COLO829 (cell line): Measurements from ENCODE around the gene NGDN.
A peak's percentile ranks its signal among the peaks of the same experiment; 100 is the strongest.
"Not testable (repeated sequence)": the region's sequence is repeated elsewhere in the genome, so short reads cannot be mapped to it uniquely, and the experiment has no call there.

Source experiments
- DNase-seq: peaks from one replicate; pipeline ENCODE4 v3.0.0; 2012; ENCODE audit warnings: low spot score

Gene NGDN

DNA sequence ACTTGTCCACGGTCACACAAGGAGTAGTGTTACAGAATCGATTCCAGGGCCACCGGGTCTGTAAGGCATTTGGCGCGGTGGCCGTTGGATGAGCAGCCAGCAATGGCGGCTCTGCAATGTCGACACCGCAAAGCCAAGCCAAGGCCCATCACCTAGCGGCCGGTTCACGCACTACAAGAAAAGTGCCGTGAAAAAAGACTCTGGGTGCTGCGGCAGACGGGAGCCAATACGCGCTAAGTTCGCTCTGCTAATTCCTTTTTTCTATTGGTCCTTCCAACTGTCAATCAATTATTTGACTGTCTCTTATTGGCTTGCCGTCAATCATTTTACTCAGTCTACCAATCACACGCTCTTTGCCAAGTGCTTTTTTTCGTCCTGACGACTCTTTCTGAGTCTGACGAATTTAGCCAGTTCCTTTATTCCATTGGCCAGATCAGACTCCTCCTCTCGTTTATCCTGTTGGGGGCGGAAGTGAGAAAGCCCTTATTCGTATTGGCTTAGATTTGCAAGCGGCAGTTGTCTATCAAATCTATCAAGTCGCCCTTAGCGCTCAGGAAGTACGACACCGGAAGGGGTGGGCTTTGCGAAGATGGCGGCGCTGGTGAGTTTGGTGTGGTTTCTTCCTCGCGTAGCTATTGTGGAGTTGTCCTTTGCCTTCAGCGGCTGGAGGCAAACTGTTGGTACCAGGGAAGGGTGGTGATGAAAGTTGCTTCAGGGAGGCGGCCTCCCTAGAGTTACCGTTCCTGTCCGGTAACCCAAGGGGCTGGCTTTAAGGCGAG is at the start of gene NGDN:
NGDN (plus strand) TSS at position 577 of the 779 bp plus-strand sequence; CDS start at position 590, 13 bp downstream.
- DNase-seq: peak; percentile 99

DNA sequence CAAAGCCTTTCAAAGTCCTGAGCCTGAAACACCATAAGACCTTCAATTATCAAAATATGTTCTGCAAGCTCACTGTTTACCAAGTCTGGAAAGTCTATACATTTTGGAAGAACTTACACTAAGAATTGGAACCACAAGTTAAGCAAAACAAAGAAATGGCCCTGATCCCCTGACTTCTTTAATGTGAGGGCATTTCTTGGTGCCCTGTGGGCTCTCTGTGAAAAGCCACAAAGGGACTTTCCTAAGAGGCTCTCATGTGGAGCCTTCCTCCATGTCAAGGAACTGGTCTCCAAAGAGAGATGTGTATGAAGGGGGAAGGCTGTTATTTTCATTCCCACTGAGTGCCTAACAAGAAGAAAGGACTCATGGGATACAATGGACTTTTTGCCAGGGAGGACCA is 47.9 kb upstream of the NGDN start:
- no peak for DNase-seq

DNA sequence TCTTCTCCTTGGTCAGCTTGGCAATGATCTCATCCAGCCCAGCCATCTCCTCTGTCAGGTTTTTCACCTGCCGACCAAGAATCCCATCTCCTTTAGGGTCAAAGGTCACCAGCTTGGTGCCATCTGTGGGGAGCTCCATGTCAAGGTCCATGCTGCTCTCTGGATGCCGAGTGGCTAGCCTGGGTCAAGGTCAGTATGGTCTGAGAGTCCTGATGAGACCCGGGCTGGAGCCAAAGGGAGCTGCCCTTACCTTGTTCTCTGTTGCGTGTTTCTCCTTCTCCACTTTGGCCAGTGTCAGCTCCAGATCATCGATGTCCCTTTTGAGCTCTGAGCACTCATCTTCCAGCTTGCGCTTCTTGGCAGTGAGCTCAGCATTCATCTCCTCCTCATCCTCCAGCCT is 45.8 kb upstream of the NGDN start:
- DNase-seq: no peak

- no peak for DNase-seq
Observed at GRCh38 chr14:23425169-23425568, 44.3 kb upstream of the NGDN start.

DNA sequence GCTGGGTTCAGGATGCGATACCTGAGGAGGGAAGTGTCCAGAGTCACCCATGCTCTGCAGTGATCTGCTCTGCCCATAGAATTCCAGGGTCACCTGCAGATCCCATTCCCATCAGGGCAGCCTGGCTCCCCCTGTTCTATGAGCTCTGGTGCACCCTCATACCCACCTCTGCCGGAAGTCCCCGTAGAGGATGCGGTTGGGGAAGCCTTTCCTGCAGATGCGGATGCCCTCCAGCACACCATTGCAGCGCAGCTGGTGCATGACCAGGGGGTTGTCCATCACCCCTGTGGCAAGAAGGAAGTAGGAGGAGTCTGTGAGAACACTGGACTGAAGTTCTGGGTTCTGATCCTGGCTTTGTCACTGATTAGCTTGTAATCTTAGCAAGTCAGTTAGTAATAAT is 43.7 kb upstream of the NGDN start:
- not testable (repeated sequence) for DNase-seq

DNA sequence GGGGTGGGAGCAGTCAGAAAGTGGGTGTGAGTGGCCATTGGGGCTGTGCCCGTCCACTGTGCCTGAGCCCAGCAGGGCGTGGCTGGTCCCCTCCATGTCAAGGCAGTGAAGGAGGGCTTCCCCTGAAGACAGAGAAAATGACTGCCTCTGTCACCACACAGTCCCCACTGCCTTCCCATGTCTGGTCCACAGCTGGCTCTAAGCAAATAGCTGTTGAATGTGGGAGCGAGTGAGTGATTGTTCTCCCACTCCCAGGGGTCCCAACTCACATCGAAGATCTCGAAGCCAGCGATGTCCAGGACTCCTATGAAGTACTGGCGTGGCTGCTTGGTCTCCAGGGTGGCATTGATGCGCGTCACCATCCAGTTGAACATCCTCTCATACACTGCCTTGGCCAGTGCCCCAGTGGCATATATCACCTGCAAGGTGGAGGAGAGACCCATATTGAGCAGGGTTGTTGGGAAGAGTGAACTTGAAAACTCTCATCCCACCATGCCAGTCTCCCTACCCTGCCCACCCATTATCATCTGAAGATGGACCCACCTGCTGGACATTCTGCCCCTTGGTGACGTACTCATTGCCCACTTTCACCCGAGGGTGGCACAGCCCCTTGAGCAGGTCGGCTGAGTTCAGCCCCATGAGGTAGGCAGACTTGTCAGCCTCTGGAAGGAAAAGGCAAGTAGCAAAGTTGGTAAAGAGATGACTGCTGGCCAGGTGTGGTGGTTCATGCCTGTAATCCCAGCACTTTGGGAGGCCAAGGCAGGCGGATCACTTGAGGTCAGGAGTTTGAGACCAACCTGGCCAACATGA is 40.6 kb upstream of the NGDN start:
- no peak for DNase-seq

- no peak for DNase-seq
Observed at GRCh38 chr14:23430016-23430722, 39.3 kb upstream of the NGDN start.

GRCh38 chr14:23430723-23431085 is 38.8 kb upstream of the NGDN start:
- DNase-seq: no peak

GRCh38 chr14:23431486-23431885 is 38.0 kb upstream of the NGDN start:
- DNase-seq: no peak

GRCh38 chr14:23432102-23432925 is 37.2 kb upstream of the NGDN start:
- DNase-seq: no peak

DNA sequence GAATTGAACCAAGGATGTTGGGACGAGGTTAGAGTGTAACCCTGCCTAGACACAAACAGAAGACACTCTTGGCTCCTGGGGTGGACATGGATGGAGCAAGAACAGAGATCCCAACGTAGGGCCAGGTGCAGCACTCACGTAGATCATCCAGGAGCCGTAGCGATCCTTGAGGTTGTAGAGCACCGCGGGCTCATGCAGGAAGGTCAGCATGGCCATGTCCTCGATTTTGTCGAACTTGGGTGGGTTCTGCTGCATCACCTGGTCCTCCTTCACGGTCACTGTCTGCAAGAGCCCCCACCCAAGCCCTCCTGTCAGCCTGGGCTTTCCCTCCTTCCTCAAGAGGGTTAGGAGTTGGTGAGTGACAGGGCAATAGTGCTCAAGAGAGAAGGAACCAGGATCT is 36.6 kb upstream of the NGDN start:
- DNase-seq: no peak

- no peak for DNase-seq
Observed at GRCh38 chr14:23433457-23433856, 36.0 kb upstream of the NGDN start.

DNA sequence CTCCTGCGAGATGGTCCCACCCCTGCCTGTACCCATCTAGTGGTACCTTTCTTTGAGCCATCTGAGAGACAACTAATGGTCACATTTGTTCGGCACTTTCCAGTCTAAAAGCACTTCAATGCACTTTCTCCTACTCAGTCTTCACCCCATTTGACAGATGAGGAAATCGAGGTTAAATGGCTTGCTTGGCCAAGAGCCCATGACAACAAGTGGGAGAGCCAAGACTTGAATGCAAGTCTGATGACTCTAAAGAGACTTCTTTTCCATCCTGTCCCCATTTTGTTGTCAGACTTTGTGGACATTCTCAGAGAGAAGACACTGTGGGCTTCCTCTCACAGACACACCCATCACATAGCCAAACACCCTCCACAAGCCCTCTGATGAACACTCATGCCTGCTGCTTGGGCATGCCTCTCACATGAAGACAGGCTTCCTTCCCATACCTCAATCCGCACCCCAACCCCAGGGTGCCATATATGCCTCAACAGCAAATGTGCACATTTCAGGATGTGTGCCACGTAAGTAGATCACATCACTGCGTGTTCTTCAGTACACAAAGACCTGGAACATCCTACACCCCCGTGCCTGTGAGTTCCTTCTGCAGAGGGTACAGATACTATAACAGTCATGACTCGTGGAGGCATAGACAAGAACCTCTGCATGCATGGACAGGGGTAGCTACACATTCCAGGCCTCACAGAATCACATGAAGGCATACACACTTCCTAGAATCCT is 34.8 kb upstream of the NGDN start:
- DNase-seq: no peak

GRCh38 chr14:23435543-23436326 is 33.8 kb upstream of the NGDN start, which contains the start of gene MYH7:
Gene MYH7 (minus strand): TSS chr14:23435660. CDS start chr14:23433732, 1,928 bp downstream.
- no peak for DNase-seq

GRCh38 chr14:23436327-23437132 is 33.0 kb upstream of the NGDN start:
- no peak for DNase-seq

DNA sequence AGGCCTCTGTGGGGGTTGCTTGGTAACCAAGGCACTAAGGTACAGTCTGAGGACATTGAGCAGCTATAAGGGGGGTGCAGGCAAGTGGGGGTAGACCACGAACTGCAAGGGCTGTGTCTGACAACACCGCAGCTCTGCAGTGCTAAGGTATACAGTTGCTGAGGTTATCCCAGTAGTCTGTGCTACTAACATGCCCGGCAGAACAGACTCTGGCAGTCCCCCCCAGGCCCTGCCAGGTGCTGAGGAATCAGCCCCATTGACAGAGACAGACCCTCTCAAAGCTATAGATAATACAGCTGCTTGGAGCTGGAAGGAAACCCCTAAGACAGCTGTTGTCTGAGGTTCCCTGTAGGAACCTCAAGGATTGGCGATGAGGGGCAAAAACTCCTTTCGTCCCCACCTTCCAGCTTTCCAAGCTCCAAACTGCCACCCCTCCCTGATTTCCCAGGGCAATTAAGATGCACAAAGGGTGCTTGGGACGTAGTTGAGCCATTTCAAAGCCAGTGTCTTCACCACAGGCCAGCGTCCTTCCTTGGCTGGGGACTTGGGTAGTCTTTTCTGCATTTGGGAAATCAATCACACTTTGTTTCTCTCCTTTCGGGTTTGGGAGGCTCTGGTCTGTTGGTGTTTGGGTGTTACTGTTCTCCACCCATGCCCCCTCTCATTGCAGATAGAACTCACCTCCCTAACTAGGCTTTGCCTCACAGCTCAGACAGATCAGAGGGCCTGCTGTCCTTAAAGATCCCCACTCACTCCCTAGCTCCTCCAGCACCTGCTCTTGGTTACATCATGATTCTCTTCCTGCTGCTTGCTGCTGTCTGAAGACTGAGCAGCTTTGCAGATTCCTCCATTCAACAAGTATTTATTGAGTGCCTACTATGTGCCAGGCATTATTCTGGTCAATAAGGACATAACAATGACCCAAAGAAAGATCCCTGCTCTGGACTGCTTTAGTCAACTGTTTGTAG is 32.1 kb upstream of the NGDN start:
- DNase-seq: no peak

DNA sequence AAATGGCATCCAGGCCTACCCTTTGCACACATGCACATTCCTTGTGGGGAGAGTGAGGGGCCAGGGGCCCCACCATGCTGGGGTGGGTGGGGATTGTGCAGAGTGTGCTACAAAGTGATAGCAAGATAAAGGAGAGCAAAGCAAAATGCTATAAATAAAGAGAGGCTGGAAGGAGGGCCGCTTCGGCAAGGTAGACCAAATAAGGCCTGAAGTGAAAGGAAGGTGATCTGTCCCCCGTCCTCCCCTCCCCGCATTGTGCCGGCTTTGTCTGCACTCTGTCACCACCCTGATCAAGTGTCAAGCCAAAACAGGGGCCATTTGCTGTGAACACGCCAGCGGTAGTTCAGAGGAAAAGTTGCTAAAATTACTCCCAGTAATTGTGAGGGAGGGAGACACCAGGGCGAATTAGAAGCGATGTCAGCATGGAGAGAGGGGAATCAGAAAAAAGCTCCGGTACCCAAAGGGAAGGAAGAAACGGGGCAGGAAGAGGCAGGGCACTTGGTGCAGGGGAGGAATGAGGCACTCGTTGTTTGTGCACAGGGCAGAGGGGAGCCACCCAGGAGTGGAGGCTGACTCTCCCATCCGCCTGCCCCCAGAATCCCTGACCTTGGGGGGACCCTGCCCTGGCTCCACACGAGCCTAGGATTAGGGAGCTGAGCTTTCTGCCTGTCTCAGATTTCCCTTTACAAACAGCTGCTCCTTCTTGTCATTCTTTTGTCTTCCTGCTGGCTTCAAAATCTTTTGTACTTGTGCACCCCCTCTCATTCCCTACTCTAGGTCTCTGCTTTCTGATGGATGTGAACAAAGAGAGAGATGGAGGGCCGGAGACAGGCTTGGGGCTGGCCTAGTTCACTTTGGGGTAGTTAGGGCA is 31.2 kb upstream of the NGDN start:
- DNase-seq: no peak
